Right forelimb (tissue), 1 donor: Measurements from ENCODE around the gene PRRC2A.
A peak's percentile ranks its signal among the peaks of the same experiment; 100 is the strongest.

Experiments used
- DNase-seq: peaks from one replicate; pipeline ENCODE4 v3.0.0-alpha.2; 2018

The PRRC2A gene

DNA sequence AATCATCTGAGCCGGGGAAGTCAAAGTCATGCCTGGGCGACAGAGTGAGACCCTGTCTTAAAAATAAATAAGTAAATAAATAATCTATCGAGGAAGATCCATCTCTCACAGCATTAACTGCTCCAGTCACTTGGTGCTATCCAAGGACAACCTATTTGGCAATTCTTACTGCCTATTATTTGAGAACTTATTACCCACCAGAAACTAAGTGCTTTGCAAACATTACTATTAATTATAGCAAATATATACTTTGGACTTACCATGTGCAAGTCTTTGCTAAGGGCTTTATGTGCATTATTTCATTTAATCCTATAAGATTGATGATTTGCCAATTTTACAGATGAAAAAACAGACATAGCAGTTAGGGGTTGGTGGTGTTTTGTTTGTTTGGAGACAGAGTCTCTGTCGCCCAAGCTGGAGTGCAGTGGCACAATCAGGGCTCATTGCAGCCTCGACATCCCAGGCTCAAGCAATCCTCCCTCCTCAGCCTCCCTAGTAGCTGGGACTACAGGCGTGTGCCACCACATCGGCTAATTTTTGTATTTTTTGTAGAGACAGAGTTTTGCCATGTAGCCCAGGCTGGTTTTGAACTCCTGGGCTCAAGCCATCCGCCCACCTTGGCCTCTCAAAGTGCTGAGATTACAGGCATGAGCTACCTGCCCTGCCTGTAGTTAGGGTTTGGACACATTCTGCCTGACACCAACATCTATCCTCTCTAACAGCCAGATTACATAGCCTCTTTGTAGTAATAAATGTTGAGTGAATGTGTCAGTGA lies 34.2 kb downstream of the PRRC2A start:
- no peak for DNase-seq

DNA sequence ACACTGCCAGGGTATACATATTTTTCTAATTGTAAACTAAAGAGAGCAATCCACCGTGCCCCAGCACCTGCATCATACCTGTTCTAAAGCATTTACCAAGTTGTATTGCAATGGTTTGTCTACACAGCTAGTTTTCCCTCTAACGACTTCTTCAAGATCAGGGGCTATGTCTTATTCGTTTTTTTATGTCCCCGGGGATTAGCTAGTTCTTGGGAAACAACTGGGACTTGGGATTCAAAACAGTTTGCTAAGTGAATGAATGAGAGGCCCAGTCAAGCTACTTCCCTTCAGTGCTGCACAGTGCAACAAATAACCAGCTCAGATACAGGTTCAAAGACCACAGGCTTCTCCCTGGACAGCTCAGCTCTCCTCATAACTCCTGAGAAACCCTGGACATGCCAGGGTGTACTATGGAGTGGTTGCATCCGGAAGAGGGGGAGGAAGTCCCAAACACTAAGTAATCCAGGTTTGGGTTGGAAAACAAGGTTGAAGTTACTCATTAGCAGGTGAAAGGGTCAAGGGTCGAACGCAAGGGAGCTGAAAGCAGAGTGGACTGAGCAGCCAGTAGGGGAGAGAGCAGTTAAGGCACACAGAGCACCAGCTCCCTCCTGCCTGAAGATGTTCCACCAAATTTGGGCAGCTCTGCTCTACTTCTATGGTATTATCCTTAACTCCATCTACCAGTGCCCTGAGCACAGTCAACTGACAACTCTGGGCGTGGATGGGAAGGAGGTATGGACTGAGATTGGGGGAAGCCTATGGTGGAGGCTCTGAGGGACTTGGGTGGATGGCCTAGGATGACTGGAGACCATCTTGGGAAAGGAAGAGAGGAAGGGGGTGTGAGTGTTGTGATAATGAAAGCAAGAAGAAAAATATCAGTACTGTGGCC lies 35.1 kb downstream of the PRRC2A start, which contains the start of gene APOM:
Gene APOM (plus strand): TSS at position 546 of the 889 bp plus-strand sequence. CDS start 73 bp downstream, at position 619.
- no peak for DNase-seq

DNA sequence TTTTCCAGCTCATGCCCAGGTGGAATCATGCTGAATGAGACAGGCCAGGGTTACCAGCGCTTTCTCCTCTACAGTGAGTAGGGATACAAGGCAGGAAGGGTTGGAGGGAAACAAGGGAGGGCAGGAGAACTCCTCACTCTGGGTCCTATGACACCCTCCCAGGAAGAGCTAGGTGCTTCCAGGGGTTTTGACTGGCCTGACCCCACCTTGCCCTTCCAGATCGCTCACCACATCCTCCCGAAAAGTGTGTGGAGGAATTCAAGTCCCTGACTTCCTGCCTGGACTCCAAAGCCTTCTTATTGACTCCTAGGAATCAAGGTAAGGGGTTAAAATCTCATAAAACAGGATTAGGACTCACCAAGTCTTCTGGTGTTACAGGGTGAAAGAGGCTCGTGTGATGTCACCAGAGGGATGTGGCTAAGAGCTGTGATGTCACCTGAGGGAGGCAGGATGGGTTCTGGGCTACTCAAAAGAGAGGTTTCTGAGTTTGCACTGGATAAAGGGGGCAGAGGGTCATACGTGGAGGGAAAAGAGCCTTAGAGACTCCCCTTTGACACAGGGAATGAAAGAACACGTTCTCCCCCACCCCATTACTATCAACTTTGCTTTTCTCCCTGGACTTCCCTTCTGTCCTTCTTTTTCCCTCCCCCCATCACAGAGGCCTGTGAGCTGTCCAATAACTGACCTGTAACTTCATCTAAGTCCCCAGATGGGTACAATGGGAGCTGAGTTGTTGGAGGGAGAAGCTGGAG lies 37.1 kb downstream of the PRRC2A start:
- no peak for DNase-seq

DNA sequence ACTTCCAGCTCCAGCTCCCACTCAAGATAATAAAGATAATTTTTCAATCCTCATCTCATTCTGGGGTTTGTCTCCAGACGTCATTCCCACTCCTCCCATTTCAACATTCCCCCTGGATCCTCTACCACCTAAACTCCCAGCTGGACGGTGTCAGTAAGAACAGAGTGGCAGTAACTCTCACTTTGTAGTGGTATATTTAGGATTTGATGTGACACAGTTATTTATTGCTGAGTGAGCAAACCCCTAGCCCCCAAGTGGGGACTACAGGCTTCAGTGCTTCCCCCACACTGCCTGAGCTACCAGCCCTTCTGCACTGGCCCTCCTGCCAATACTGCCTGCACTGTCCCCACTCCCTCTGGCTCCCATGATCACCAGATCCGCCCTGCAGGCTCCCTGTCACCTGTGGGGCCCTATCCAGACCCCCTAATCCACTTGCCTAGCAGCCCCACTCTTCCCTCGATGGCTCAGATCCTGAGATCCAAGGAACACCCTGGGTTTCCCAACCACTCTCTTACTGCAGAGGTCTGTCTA lies 37.7 kb downstream of the PRRC2A start:
- DNase-seq = no peak

DNA sequence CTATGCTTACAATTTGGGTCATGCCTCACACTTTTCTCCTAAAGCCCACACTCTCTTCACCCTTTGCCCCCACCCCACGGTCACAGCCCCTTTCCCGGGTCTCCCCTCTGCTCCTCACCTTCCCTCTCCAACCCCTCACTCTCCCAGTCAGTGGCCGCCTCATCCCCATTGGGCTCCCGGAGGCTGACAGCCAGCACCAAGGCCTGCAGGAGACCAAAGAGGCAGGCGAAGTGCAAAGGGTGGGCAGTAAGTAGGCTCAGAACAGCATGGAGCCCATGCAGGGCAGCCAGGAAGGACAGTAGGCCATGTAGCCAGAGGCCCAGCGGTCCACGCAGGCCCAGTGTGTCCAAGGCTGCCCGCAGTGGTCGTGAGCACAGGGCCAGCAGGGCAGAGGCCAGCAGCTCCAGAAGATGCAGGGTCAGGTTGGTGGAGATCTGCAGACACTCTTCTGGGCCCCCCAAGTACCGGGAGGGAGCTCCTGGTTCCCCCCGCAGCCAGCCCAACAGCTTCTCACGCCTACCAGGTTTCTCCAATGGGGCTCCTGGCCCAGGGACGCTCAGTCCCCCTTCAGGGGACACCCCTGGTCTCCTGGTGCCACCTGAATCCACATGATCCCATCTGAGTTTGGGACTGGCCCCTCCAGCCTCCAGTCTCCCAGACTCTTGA lies 38.6 kb downstream of the PRRC2A start:
- DNase-seq = no peak

DNA sequence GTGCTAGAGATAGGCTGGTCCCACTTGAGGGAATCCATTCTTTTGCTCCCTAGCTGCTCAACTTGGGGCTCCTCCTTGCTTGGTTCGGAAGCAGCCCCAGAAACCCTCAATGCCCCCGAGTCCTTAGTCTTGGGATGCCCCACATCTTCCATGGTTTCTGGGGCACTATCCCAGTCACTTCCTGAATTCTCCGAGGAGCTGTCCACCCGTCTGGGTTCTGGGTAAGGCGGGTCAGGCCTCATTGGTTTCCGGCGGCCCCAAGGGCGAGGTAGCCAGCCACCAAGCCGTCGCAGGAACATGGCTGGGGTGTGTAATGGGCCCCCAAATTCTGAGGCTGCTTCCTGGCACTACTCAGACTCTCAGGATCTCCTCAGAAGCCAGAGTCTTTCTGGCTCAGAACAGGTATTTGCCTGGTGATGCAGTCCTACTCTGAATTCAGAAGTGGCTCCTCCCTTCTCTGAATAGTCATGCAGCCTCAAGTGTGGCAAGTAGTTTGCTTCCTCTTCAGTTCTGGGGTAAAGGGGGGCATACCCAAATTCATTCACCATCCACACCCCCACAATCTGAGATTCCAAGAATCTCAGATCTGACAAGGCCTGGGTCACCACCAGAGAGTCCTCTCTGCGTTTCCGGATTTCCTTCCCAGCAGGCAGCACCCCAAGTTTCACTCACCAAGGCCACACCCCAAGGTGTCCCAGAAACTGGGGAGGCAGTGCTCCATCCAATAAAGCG lies 39.3 kb downstream of the PRRC2A start:
- DNase-seq = no peak

DNA sequence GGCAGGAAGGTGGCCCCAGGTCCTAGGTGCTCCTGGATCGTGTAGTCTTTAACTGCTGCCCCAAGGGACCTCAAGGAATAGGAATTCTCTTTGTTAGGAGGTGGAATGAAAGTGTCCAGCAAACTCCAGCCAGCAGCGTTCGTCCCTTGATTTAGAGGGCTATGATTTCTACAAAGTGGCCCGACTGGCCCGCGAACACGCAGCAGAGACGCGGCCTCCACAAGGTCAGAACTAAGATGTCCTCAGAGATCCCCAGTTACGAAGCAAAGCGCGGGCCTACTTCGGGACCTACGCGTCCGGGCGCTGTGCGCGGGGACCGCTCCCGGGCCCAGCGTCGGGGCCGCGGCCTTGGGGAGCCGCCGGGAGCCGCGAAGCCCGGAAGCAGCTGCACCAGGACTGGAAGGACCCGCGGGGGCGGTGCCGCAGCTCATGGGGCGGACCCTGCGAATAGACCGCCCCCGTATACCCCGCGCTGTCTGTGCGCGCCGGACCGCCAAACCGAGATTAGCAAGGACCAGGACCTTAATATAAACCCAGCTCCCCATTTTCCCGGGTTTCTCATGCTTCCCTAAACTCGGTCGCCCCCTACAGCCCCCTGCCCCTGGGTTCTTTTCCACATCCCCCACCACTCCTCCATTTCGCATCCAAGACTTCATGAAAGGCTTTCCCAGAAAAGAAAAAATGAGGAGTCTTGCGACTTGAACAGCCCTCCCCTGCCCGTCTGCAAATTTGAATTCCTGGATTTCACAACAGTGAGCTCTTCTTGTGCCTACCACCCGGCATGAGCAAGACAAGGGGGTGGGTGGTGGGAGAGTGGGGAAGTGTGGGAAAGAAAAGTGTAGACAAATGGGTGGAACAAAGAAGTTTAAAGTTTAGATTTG lies 40.1 kb downstream of the PRRC2A start, which contains the start of gene C6orf47:
Gene C6orf47 (minus strand): TSS at position 398 of the 881 bp plus-strand sequence. CDS start 831 bp downstream, outside the sequence.
- peak; percentile 92 for DNase-seq

DNA sequence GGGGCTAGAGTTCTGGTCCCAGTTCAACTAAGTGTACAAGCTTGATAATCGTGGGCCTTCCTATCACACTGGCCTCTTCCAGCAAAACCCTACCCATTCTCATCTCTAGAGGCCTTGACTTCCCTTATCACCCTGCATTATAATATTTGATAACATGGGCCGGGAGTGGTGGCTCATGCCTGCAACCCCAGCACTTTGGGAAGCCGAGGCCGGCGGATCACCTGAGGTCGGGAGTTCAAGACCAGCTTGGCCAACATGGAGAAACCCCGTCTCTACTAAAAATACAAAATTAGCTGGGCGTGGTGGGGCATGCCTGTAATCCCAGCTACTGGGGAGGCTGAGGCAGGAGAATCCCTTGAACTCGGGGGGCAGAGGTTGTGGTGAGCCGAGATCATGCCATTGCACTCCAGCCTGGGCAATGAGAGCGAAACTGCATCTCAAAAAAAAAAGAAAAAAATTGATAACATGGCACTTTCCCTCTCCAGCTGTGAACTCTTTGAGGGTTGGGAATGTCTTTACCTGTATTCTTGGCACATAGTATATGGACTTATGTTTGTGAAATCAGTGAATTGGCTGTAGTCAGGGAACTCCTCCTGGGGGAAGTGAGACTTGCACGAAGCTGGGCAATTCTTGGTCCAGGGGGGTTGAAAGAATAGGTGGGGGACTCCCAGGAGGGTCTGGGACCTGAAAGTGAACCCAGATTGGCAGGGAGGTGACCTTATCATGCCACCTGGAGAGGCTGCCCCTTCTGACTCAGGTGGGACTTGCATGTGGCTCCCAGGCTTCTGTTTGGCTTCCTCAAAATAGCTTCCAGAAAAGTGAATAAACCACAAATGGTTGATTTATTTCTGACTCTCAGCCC lies 41.0 kb downstream of the PRRC2A start:
- DNase-seq = no peak

DNA sequence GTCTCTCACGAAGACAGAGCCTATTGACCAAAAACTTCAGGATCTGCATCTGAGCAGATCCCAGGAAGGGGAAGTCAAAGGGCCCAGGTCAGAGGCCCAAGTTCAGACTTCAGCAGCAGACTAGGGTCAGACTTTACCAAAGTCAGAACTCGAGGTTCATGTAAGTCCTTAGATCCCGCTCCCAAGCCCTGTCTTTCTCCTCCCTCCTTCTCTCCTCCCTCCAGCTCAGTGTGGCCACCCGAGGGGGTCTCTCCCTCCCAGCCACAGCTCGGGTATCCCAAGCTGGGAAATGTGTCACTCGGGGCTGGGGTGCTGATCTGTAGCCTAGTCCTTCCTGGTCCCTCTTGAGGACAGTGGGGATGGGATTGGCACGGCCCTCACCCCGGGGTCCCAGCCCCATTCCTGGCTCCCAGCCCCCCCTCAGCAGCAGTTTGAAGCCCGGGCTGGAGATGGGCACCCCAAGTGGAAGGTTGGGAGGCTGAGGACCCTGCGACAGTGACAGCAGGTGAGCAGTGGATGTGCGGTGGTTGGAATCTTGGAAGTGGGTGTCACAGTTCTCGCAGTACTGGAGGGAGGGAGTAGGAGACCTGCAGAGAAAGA lies 41.7 kb downstream of the PRRC2A start:
- no peak for DNase-seq

DNA sequence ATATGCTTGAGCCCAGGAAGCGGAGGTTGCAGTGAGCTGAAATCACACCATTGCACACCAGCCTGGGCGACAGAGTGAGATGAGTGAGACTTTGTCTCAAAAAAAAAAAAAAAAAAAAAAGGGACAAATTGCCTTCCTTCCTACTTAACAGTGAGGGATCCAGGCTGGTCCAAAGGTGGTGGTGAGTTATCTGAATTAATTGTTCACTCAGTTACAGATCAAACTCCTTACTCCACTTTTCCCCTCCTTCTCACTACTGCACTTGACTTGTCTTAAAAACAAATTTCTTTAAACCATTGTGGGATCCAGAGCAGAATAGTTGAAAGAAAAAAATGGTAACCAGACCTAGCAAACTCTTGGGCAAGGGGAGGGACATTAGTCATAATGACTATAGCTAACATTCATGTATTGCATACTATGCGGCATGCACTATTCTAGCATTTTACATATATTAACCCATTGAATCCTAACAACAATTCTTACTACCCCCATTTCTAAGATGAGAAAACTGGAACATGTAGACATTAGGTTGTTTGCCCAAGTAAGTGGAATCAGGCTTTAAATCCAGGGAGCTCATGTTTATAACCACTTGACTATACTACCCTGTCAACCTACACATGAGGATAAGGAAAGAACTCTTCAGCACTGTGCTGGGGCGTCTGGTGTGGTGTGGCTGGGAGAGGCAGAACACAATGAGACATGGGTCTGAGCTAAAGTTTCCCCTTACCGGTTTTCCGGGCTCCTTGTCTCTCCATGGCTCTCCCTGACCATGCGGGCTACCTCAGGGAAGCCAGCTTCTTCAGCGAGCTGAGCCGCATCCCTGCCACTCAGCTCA lies 42.8 kb downstream of the PRRC2A start:
- no peak for DNase-seq

DNA sequence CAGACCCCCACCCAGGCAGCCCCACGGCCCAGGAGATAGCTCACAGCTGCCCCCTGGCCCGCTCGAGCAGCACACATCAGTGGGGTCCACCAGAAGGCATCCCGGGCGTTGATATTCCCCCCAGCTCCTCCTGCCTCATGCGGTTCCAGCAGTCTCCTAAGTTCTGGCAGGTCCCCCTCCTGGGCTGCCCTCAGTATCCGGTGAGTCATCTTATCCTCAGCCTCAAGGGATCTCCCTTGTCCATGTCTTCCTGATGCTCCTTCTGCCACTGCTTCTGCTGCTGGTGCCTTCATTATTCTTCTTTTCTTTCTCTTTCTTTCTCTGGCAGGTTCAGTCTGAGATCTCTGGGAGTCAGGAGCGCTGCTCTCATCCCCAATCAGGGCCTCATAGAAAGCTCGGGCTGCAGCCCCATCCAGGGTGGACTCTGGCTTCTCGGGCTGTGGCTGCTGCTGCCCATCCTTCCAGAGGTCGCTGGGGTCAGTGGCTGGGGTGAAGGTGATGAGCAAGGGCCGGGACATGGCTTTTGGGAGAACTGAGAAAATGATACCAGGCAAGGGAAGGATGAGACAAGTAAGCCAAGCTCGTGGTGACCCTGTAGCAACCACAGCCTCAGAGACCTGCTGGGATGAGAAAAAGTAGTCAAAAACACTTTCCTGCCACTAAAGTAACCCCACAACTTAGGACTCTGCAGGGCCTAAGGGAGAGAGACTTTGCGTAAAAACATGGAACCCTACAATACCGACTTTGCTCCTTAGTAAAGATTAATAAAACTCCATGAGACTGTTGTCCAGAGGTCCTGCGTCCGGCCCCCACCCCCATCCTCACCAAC lies 43.7 kb downstream of the PRRC2A start:
- DNase-seq = no peak

DNA sequence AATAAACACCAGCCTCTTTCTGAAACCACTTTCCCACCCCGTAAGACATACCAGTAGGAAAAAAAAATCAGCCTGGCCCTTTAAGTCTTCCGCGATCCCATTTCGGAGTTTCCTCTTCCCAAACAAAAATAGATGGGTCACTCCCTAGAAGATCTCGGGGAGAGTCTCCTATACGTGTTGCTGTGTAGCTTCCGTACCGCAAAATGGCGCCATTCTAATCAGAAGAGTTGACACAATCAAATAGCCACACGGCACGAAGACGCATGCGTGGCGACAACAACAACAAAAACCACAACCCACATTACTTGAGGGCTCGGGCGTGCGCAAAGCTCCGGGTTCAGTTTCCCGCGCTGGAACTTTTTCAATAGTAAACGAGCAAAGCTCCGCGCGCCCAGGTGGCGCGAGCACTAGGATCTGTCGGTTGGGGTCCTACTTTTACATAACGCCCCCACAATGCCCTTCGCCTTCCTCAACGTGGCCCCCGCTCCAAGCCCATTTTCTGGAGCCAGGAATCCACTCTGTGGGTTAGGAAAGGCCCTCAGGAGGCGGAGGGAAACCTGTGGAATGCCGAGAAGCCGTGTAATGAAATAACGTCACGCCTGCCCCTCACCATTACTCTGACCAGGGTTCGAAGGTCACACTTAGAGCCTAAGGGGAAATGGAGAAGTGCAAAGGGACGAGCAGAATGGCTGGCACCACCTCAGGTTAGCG lies 44.4 kb downstream of the PRRC2A start, which contains the start of gene GPANK1:
Gene GPANK1 (minus strand): TSS at position 208 of the 711 bp plus-strand sequence. CDS start 519 bp downstream, outside the sequence.
- peak; percentile 89 for DNase-seq

DNA sequence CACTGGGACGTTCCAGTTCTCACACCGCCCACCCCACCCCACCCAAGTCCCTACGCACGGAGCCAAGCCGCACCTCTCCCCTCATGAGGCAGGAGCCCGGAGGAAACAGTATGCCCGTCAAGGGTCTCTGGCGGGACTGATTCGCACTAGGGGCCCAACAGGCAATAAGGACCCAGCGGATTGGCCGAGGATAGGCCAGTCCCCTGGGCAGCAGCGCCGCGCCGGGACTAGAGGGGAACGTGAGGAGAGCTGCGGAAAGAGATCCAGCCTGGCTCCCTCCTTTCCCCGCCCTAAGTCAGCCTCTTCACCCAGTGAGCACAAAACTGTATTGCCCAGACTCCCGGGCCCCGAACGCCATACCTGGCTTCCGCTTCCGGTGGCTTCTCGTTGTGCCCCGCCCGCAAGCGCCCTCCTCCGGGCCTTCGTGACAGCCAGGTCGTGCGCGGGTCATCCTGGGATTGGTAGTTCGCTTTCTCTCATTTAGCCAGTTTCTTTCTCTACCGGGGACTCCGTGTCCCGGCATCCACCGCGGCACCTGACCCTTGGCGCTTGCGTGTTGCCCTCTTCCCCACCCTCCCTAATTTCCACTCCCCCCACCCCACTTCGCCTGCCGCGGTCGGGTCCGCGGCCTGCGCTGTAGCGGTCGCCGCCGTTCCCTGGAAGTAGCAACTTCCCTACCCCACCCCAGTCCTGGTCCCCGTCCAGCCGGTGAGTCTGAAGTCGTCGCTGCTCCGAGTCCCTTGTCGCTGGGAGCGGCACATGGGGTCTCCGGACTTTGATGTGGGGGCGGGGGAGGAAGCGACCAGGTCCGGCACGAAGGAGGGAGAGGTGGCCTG lies 45.2 kb downstream of the PRRC2A start, which contains the start of gene CSNK2B:
Gene CSNK2B (plus strand): TSS at position 580 of the 836 bp plus-strand sequence. CDS start 752 bp downstream, outside the sequence.
- peak; percentile 98 for DNase-seq

DNA sequence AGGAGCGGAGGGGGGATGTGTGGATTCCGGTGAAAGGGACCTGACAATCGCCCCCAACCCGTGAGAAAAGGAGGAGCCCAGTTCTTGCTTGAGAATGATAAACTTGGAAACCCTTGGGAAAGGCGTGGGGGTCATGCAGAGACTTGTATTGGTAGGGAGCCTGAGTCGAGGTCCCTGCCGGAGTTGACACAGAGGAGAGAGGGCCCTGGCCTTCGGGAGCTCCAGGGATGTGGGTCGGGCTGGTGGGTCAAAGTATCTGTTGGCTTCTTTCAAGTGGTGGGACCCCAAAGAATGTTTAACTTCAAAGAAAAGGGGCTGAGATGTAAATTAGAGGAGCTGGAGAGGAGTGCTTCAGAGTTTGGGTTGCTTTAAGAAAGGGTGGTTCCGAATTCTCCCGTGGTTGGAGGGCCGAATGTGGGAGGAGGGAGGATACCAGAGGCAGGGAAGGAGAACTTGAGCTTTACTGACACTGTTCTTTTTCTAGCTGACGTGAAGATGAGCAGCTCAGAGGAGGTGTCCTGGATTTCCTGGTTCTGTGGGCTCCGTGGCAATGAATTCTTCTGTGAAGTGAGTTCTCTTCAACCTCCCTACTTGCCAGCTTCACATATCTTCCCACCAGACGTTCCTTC lies 45.9 kb downstream of the PRRC2A start:
- DNase-seq = no peak

DNA sequence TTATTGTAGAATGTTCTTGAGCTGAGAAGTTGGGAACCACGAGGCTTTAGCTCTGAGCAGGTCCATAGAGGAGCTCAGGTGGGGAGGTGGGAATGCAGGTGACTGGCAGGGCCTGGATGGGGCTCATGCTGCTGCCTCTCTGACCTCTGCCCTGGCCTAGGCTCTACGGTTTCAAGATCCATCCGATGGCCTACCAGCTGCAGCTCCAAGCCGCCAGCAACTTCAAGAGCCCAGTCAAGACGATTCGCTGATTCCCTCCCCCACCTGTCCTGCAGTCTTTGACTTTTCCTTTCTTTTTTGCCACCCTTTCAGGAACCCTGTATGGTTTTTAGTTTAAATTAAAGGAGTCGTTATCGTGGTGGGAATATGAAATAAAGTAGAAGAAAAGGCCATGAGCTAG lies 49.2 kb downstream of the PRRC2A start, which contains the start of gene LY6G5B:
Gene LY6G5B (plus strand): TSS at position 301 of the 400 bp plus-strand sequence. CDS start 975 bp downstream, outside the sequence.
- DNase-seq = no peak
